GM23338 (cell line): ENCODE data around the gene USH2A. TPM values are rescaled to one million over a fixed set of nuclear protein-coding genes. Genes with fewer than 3 reads are reported as not detected.

ENCODE experiments used
- ATAC-seq: fragments of 200-7000 bp; cut with Tn5 transposase; 3 replicates; pipeline ENCODE4 v1.9.1; 2020
- DNase-seq: peaks from one replicate; pipeline ENCODE4 v3.0.0-alpha.2; 2015; ENCODE audit warnings: low spot score
- H2AFZ ChIP-seq: fragments of 200-600 bp; sonication (generic); 2 replicates; pipeline ENCODE4 v1.8.0; 2016; ENCODE audit warnings: antibody characterized with exemption, mild to moderate bottlenecking, moderate library complexity
- H3F3A ChIP-seq: fragments of 200-600 bp; sonication (generic); replicated peaks from 2 replicates; pipeline ENCODE4 v1.8.0; 2017; ENCODE audit warnings: antibody characterized with exemption, mixed run types, low read depth
- H3K27ac ChIP-seq: fragments of 200-600 bp; sonication (generic); 2 replicates; pipeline ENCODE4 v1.6.1; 2016; ENCODE audit warnings: low read depth
- H3K27me3 ChIP-seq: fragments of 200-600 bp; sonication (generic); 2 replicates; pipeline ENCODE4 v1.8.0; 2016; ENCODE audit warnings: mild to moderate bottlenecking, mixed run types, moderate library complexity; ENCODE audit not compliant: insufficient read depth
- H3K36me3 ChIP-seq: fragments of 200-600 bp; sonication (generic); 2 replicates; pipeline ENCODE4 v1.8.0; 2016; ENCODE audit warnings: mild to moderate bottlenecking; ENCODE audit not compliant: insufficient read depth
- H3K4me1 ChIP-seq: fragments of 200-600 bp; sonication (generic); 2 replicates; pipeline ENCODE4 v1.8.0; 2016; ENCODE audit warnings: mild to moderate bottlenecking, moderate library complexity; ENCODE audit not compliant: insufficient read depth
- H3K4me2 ChIP-seq: fragments of 200-600 bp; sonication (generic); 2 replicates; pipeline ENCODE4 v1.7.1; 2017; ENCODE audit warnings: mixed run types
- H3K4me3 ChIP-seq: fragments of 200-600 bp; sonication (generic); 2 replicates; pipeline ENCODE4 v1.6.1; 2016; ENCODE audit warnings: mixed run types
- H3K79me2 ChIP-seq: fragments of 200-600 bp; sonication (generic); replicated peaks from 2 replicates; pipeline ENCODE4 v1.8.0; 2017; ENCODE audit warnings: mild to moderate bottlenecking; ENCODE audit not compliant: insufficient read depth
- H3K9me2 ChIP-seq: fragments of 200-600 bp; sonication (generic); 2 replicates; pipeline ENCODE4 v1.8.0; 2017; ENCODE audit not compliant: insufficient read depth
- H4K20me1 ChIP-seq: fragments of 200-600 bp; sonication (generic); replicated peaks from 2 replicates; pipeline ENCODE4 v1.8.0; 2017; ENCODE audit warnings: mild to moderate bottlenecking; ENCODE audit not compliant: insufficient read depth
- H3K27ac Mint-ChIP-seq: 2 replicates; pipeline ENCODE4 v1.8.0; 2020; ENCODE audit warnings: inconsistent platforms, mild to moderate bottlenecking, moderate library complexity, mixed read lengths
- H3K27me3 Mint-ChIP-seq: 3 replicates; pipeline ENCODE4 v1.8.0; 2022; ENCODE audit warnings: low read depth, mild to moderate bottlenecking, moderate library complexity, mixed read lengths, inconsistent platforms; ENCODE audit not compliant: insufficient read depth, poor library complexity
- H3K36me3 Mint-ChIP-seq: 3 replicates; pipeline ENCODE4 v1.8.0; 2021; ENCODE audit warnings: low read depth, mild to moderate bottlenecking, inconsistent platforms, moderate library complexity, mixed read lengths
- H3K4me1 Mint-ChIP-seq: 3 replicates; pipeline ENCODE4 v1.8.0; 2020; ENCODE audit warnings: mild to moderate bottlenecking, inconsistent platforms, mixed read lengths
- H3K4me3 Mint-ChIP-seq: 3 replicates; pipeline ENCODE4 v1.8.0; 2021; ENCODE audit warnings: moderate library complexity, mild to moderate bottlenecking, inconsistent platforms, mixed read lengths
- H3K9me3 Mint-ChIP-seq: 3 replicates; pipeline ENCODE4 v1.8.0; 2020; ENCODE audit warnings: moderate library complexity, mild to moderate bottlenecking, inconsistent platforms, mixed read lengths
- CREB1 ChIP-seq: fragments of 250-450 bp; sonication (Bioruptor Pico); IDR thresholded peaks from 2 replicates; pipeline ENCODE4 v1.5.0; 2020; ENCODE audit warnings: low read depth, mild to moderate bottlenecking, moderate library complexity
- EZH2 ChIP-seq: fragments of 200-600 bp; sonication (generic); IDR thresholded peaks from one replicate; pipeline ENCODE4 v1.8.0; 2017; ENCODE audit warnings: antibody characterized with exemption, mild to moderate bottlenecking, low read depth; ENCODE audit not compliant: unreplicated experiment
- EZH2phosphoT487 ChIP-seq: fragments of 200-600 bp; sonication (generic); IDR thresholded peaks from one replicate; pipeline ENCODE4 v1.8.1; 2018; ENCODE audit warnings: antibody characterized with exemption; ENCODE audit not compliant: unreplicated experiment
- JUNB ChIP-seq: IDR thresholded peaks from one replicate; pipeline ENCODE4 v1.6.1; 2016; ENCODE audit warnings: antibody characterized with exemption; ENCODE audit not compliant: unreplicated experiment
- NANOG ChIP-seq: IDR thresholded peaks from 2 replicates; pipeline ENCODE4 v1.6.1; 2016; ENCODE audit warnings: antibody characterized with exemption, borderline replicate concordance
- POLR2AphosphoS5 ChIP-seq: IDR thresholded peaks from 2 replicates; pipeline ENCODE4 v1.6.1; 2016; ENCODE audit warnings: antibody characterized with exemption, low read depth
- STAT1 ChIP-seq: IDR thresholded peaks from one replicate; pipeline ENCODE4 v1.6.1; 2016; ENCODE audit warnings: antibody characterized with exemption; ENCODE audit not compliant: unreplicated experiment
- ZNF114 ChIP-seq: fragments of 250-450 bp; sonication (Bioruptor Pico); IDR thresholded peaks from 2 replicates; pipeline ENCODE4 v1.5.0; 2020; ENCODE audit warnings: mild to moderate bottlenecking, moderate library complexity
- ZNF331 ChIP-seq: fragments of 250-450 bp; sonication (Bioruptor Pico); IDR thresholded peaks from 2 replicates; pipeline ENCODE4 v1.5.0; 2020; ENCODE audit warnings: low read depth, mild to moderate bottlenecking, moderate library complexity
- polyA plus RNA-seq: library from polyadenylated mRNA; unstranded; fragments of >200 nt; fragmentation: Nextera tagmentation; extraction: Ambion mirVana; gene quantifications from 2 replicates; pipeline ENCODE4 v1.2.1, GENCODE V29; 2016
- total RNA-seq: library from RNA; depleted of rRNA; stranded (reverse); fragments of >200 nt; shearing (Covaris generic); gene quantifications from 2 replicates; pipeline ENCODE4 v1.2.3, GENCODE V29; 2014
- TF ChIP-seq, protein P1 (sequence below): IDR thresholded peaks from 2 replicates; pipeline ENCODE4 v1.6.1; 2016; ENCODE audit warnings: antibody characterized with exemption
- TF ChIP-seq, protein P2 (sequence below): fragments of 250-450 bp; sonication (Bioruptor Pico); IDR thresholded peaks from 2 replicates; pipeline ENCODE4 v1.5.0; 2020; ENCODE audit warnings: mild to moderate bottlenecking, moderate library complexity
- TF ChIP-seq, protein P3 (sequence below): IDR thresholded peaks from one replicate; pipeline ENCODE4 v1.6.1; 2018; ENCODE audit warnings: antibody characterized with exemption; ENCODE audit not compliant: unreplicated experiment
- TF ChIP-seq, protein P4 (sequence below), 2 experiments: fragments of 200-600 bp in 1 of 2; sonication (generic) in 1 of 2; conservative IDR thresholded peaks; 2 replicates each; pipeline versions ENCODE4 v1.5.1 to v1.6.1; 2016 to 2017; ENCODE audit warnings: antibody characterized with exemption in 2 of 2, low read depth in 2 of 2, mild to moderate bottlenecking in 2 of 2, moderate library complexity in 1 of 2

Gene USH2A
- total and polyA plus RNA-seq, 2 experiments from 2014 or later = 0.03 TPM

DNA sequence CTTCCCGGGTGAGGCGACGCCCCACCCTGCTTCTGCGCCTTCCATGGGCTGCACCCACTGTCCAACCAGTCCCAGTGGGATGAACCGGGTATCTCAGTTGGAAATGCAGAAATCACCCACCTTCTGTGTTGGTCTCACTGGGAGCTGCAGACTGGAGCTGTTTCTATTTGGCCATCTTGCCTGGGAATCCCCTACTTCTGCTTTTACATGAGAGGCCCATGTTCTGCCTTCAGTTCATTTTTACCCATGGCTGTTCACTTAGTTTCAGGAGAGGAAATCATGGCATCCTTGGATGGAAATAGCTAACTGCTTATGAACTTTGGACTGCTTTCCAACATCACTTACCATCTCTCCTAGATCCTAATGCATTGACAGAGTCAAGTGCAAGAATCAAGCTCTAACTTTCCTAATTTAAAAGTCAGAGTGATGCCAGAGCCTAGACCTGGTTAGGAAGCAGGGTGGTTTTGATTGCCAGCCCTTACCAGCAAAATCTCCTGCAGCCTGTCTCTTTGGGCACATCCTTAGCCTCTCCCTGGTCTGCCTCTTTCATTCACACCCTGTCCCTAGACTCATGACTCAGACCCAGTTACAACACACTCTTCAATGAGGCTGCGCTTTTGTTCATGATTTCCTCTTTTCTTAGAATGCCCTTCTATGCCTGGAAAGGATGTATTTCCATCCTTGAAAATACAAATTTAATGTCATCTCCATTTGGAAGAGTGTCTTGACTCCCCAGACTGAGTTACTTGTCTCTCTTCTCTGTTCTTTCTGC lies 719.0 kb downstream of the USH2A start:
- H3K36me3 Mint-ChIP-seq = no peaks in the 10 kb centered on the region
- DNase-seq (no peak), ATAC-seq (no peak)
- 0 out of 2 replicates have a peak overlapping the region, but pooled peaks have one; percentile 56 for H2AFZ ChIP-seq
- H3K27me3 ChIP-seq = no peaks in the 10 kb centered on the region
- no peak overlapping the region for H3K4me2 ChIP-seq
- H3K27me3 Mint-ChIP-seq = peaks cover 2% of the 10 kb centered on the region
- no peaks in the 10 kb centered on the region for H3K36me3 ChIP-seq
- no peak overlapping the region for H3K27ac ChIP-seq
- no peak overlapping the region for H3K4me3 Mint-ChIP-seq
- H3K4me3 ChIP-seq = no peak overlapping the region
- no peaks in the 10 kb centered on the region for H4K20me1 ChIP-seq
- no peaks in the 10 kb centered on the region for H3F3A ChIP-seq
- H3K27ac Mint-ChIP-seq = no peak overlapping the region
- H3K79me2 ChIP-seq = no peaks in the 10 kb centered on the region
- H3K4me1 Mint-ChIP-seq = no peaks in the 10 kb centered on the region
- H3K9me2 ChIP-seq = no peaks in the 10 kb centered on the region
- H3K9me3 Mint-ChIP-seq = peaks cover 6% of the 10 kb centered on the region; the same call in 1 of the 3 replicates
- TF ChIP-seq EZH2phosphoT487 (no peak), NANOG (no peak), ZNF114 (CRISPR knock-in tag) (no peak), EZH2 (no peak), STAT1 (no peak), ZNF331 (CRISPR knock-in tag) (no peak), JUNB (no peak), CREB1 (no peak), POLR2AphosphoS5 (no peak)
- TF ChIP-seq, protein P1, sequence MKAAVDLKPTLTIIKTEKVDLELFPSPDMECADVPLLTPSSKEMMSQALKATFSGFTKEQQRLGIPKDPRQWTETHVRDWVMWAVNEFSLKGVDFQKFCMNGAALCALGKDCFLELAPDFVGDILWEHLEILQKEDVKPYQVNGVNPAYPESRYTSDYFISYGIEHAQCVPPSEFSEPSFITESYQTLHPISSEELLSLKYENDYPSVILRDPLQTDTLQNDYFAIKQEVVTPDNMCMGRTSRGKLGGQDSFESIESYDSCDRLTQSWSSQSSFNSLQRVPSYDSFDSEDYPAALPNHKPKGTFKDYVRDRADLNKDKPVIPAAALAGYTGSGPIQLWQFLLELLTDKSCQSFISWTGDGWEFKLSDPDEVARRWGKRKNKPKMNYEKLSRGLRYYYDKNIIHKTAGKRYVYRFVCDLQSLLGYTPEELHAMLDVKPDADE = no peak
- TF ChIP-seq, protein P2, sequence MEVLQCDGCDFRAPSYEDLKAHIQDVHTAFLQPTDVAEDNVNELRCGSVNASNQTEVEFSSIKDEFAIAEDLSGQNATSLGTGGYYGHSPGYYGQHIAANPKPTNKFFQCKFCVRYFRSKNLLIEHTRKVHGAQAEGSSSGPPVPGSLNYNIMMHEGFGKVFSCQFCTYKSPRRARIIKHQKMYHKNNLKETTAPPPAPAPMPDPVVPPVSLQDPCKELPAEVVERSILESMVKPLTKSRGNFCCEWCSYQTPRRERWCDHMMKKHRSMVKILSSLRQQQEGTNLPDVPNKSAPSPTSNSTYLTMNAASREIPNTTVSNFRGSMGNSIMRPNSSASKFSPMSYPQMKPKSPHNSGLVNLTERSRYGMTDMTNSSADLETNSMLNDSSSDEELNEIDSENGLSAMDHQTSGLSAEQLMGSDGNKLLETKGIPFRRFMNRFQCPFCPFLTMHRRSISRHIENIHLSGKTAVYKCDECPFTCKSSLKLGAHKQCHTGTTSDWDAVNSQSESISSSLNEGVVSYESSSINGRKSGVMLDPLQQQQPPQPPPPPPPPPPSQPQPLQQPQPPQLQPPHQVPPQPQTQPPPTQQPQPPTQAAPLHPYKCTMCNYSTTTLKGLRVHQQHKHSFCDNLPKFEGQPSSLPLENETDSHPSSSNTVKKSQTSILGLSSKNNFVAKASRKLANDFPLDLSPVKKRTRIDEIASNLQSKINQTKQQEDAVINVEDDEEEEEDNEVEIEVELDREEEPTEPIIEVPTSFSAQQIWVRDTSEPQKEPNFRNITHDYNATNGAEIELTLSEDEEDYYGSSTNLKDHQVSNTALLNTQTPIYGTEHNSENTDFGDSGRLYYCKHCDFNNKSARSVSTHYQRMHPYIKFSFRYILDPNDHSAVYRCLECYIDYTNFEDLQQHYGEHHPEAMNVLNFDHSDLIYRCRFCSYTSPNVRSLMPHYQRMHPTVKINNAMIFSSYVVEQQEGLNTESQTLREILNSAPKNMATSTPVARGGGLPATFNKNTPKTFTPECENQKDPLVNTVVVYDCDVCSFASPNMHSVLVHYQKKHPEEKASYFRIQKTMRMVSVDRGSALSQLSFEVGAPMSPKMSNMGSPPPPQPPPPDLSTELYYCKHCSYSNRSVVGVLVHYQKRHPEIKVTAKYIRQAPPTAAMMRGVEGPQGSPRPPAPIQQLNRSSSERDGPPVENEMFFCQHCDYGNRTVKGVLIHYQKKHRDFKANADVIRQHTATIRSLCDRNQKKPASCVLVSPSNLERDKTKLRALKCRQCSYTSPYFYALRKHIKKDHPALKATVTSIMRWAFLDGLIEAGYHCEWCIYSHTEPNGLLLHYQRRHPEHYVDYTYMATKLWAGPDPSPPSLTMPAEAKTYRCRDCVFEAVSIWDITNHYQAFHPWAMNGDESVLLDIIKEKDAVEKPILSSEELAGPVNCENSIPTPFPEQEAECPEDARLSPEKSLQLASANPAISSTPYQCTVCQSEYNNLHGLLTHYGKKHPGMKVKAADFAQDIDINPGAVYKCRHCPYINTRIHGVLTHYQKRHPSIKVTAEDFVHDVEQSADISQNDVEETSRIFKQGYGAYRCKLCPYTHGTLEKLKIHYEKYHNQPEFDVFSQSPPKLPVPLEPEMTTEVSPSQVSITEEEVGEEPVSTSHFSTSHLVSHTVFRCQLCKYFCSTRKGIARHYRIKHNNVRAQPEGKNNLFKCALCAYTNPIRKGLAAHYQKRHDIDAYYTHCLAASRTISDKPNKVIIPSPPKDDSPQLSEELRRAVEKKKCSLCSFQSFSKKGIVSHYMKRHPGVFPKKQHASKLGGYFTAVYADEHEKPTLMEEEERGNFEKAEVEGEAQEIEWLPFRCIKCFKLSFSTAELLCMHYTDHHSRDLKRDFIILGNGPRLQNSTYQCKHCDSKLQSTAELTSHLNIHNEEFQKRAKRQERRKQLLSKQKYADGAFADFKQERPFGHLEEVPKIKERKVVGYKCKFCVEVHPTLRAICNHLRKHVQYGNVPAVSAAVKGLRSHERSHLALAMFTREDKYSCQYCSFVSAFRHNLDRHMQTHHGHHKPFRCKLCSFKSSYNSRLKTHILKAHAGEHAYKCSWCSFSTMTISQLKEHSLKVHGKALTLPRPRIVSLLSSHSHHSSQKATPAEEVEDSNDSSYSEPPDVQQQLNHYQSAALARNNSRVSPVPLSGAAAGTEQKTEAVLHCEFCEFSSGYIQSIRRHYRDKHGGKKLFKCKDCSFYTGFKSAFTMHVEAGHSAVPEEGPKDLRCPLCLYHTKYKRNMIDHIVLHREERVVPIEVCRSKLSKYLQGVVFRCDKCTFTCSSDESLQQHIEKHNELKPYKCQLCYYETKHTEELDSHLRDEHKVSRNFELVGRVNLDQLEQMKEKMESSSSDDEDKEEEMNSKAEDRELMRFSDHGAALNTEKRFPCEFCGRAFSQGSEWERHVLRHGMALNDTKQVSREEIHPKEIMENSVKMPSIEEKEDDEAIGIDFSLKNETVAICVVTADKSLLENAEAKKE (CRISPR knock-in tag) = no peak
- TF ChIP-seq, protein P3, sequence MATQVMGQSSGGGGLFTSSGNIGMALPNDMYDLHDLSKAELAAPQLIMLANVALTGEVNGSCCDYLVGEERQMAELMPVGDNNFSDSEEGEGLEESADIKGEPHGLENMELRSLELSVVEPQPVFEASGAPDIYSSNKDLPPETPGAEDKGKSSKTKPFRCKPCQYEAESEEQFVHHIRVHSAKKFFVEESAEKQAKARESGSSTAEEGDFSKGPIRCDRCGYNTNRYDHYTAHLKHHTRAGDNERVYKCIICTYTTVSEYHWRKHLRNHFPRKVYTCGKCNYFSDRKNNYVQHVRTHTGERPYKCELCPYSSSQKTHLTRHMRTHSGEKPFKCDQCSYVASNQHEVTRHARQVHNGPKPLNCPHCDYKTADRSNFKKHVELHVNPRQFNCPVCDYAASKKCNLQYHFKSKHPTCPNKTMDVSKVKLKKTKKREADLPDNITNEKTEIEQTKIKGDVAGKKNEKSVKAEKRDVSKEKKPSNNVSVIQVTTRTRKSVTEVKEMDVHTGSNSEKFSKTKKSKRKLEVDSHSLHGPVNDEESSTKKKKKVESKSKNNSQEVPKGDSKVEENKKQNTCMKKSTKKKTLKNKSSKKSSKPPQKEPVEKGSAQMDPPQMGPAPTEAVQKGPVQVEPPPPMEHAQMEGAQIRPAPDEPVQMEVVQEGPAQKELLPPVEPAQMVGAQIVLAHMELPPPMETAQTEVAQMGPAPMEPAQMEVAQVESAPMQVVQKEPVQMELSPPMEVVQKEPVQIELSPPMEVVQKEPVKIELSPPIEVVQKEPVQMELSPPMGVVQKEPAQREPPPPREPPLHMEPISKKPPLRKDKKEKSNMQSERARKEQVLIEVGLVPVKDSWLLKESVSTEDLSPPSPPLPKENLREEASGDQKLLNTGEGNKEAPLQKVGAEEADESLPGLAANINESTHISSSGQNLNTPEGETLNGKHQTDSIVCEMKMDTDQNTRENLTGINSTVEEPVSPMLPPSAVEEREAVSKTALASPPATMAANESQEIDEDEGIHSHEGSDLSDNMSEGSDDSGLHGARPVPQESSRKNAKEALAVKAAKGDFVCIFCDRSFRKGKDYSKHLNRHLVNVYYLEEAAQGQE = no peak
- TF ChIP-seq, protein P4, sequence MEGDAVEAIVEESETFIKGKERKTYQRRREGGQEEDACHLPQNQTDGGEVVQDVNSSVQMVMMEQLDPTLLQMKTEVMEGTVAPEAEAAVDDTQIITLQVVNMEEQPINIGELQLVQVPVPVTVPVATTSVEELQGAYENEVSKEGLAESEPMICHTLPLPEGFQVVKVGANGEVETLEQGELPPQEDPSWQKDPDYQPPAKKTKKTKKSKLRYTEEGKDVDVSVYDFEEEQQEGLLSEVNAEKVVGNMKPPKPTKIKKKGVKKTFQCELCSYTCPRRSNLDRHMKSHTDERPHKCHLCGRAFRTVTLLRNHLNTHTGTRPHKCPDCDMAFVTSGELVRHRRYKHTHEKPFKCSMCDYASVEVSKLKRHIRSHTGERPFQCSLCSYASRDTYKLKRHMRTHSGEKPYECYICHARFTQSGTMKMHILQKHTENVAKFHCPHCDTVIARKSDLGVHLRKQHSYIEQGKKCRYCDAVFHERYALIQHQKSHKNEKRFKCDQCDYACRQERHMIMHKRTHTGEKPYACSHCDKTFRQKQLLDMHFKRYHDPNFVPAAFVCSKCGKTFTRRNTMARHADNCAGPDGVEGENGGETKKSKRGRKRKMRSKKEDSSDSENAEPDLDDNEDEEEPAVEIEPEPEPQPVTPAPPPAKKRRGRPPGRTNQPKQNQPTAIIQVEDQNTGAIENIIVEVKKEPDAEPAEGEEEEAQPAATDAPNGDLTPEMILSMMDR (conservative IDR thresholded peaks at IDR 0.05; ENCODE audit: low read depth in 2 of 2) = no peak
- H3K4me1 ChIP-seq = no peaks in the 10 kb centered on the region
